HG03196 (cell line): Measurements from ENCODE around the gene OR1Q1.
"Not testable (repeated sequence)": the region's sequence is repeated elsewhere in the genome, so short reads cannot be mapped to it uniquely, and the experiment has no call there.

ENCODE experiments used
- ATAC-seq: cut with Tn5 transposase; IDR thresholded peaks from one replicate; pipeline ENCODE4 v1.9.1; 2021; ENCODE audit not compliant: unreplicated experiment

Gene OR1Q1

GRCh38 chr9:122614362-122614761, at the start of gene OR1Q1:
Gene OR1Q1 (plus strand): TSS chr9:122614738. CDS start chr9:122614738, 0 bp downstream.
- ATAC-seq, result no peak

GRCh38 chr9:122567901-122568300, 46.6 kb upstream of the OR1Q1 start:
- ATAC-seq, result no peak

GRCh38 chr9:122572456-122572855, 42.1 kb upstream of the OR1Q1 start:
- no peak for ATAC-seq

- no peak for ATAC-seq
Observed at GRCh38 chr9:122579874-122580273, 34.7 kb upstream of the OR1Q1 start.

GRCh38 chr9:122580360-122580759, 34.2 kb upstream of the OR1Q1 start:
- ATAC-seq, result no peak

GRCh38 chr9:122583284-122583683, 31.3 kb upstream of the OR1Q1 start, which contains the start of gene OR1L8:
Gene OR1L8 (minus strand): TSS chr9:122583384. CDS start chr9:122568477, 14,907 bp downstream.
- ATAC-seq, result not testable (repeated sequence)

GRCh38 chr9:122605691-122606090, 8.8 kb upstream of the OR1Q1 start:
- no peak for ATAC-seq

GRCh38 chr9:122606587-122606986, 8.0 kb upstream of the OR1Q1 start:
- no peak for ATAC-seq

GRCh38 chr9:122609804-122610203, 4.7 kb upstream of the OR1Q1 start:
- no peak for ATAC-seq

- no peak for ATAC-seq
Observed at GRCh38 chr9:122619996-122620395, 5.5 kb downstream of the OR1Q1 start.

- ATAC-seq, result no peak
Observed at GRCh38 chr9:122642226-122642625, 27.7 kb downstream of the OR1Q1 start.

- ATAC-seq, result no peak
Observed at GRCh38 chr9:122656378-122656777, 41.8 kb downstream of the OR1Q1 start.

GRCh38 chr9:122657527-122657926, 43.0 kb downstream of the OR1Q1 start, which contains the start of gene OR1B1:
Gene OR1B1 (minus strand): TSS chr9:122657627.
- no peak for ATAC-seq

- no peak for ATAC-seq
Observed at GRCh38 chr9:122661416-122661815, 46.9 kb downstream of the OR1Q1 start, which contains the start of gene OR1L1. Gene OR1L1 (plus strand): TSS chr9:122661716. CDS start chr9:122661716, 0 bp downstream.
